GM12874 (cell line): ENCODE results near the gene FTL.

Experiments
- CTCF ChIP-seq: IDR thresholded peaks from 2 replicates; pipeline ENCODE4 v1.5.1; 2011; ENCODE audit warnings: low read depth, mild to moderate bottlenecking, control low read depth, low read length, moderate library complexity; ENCODE audit not compliant: insufficient read depth

The FTL gene

GRCh38 chr19:48991011-48991609 lies 26.0 kb downstream of the FTL start:
- TF ChIP-seq CTCF = no peak

- no peak for TF ChIP-seq CTCF
Measured at GRCh38 chr19:48991873-48992580, 26.9 kb downstream of the FTL start.

- TF ChIP-seq CTCF = no peak
Measured at GRCh38 chr19:48992581-48993174, 27.6 kb downstream of the FTL start.

GRCh38 chr19:48993175-48994034 lies 28.3 kb downstream of the FTL start, which contains the start of the genes GYS1 and RUVBL2:
Gene GYS1 (minus strand): TSS chr19:48993309. CDS start chr19:48993112, 197 bp downstream.
Gene RUVBL2 (plus strand): TSS chr19:48993887. CDS start chr19:48993912, 25 bp downstream.
- TF ChIP-seq CTCF = peak; percentile 99

- TF ChIP-seq CTCF = no peak
Measured at GRCh38 chr19:48994035-48994386, 28.9 kb downstream of the FTL start.

GRCh38 chr19:48997972-48998371 lies 32.9 kb downstream of the FTL start:
- TF ChIP-seq CTCF = peak; percentile 66
